ENCODE measurements around the gene MLX.

The MLX gene

GRCh38 chr17:42527932-42528331 lies 39.0 kb upstream of the MLX start:
- TF ChIP-seq GATA3 (IDR thresholded peaks at IDR 0.05; ENCODE audit: low read depth, low read length): no peak
- no peak for TF ChIP-seq GATA2 (IDR thresholded peaks at IDR 0.05; ENCODE audit: low read depth, low read length)

- TF ChIP-seq GATA3 (IDR thresholded peaks at IDR 0.05; ENCODE audit: low read depth, low read length) (no peak), GATA2 (IDR thresholded peaks at IDR 0.05; ENCODE audit: low read depth, low read length) (no peak)
Observed at GRCh38 chr17:42529061-42529460, 37.8 kb upstream of the MLX start.

GRCh38 chr17:42530952-42531454 lies 35.9 kb upstream of the MLX start:
- TF ChIP-seq GATA3 (IDR thresholded peaks at IDR 0.05; ENCODE audit: low read depth, low read length): no peak
- no peak for TF ChIP-seq GATA2 (IDR thresholded peaks at IDR 0.05; ENCODE audit: low read depth, low read length)

GRCh38 chr17:42531455-42532354 lies 35.2 kb upstream of the MLX start:
- peak; percentile 21; the same call in 1 of the 2 replicates for TF ChIP-seq GATA2 (IDR thresholded peaks at IDR 0.05; ENCODE audit: low read depth, low read length)
- TF ChIP-seq GATA3 (IDR thresholded peaks at IDR 0.05; ENCODE audit: low read depth, low read length): no peak

GRCh38 chr17:42535155-42536047 lies 31.5 kb upstream of the MLX start:
- no peak for TF ChIP-seq GATA2 (IDR thresholded peaks at IDR 0.05; ENCODE audit: low read depth, low read length)

GRCh38 chr17:42536048-42536371 lies 30.9 kb upstream of the MLX start, which contains the start of gene NAGLU:
NAGLU (plus strand) TSS chr17:42536241; CDS start chr17:42536273, 32 bp downstream.
- TF ChIP-seq GATA3 (IDR thresholded peaks at IDR 0.05; ENCODE audit: low read depth, low read length): no peak

- TF ChIP-seq GATA3 (IDR thresholded peaks at IDR 0.05; ENCODE audit: low read depth, low read length): no peak
- no peak for TF ChIP-seq GATA2 (IDR thresholded peaks at IDR 0.05; ENCODE audit: low read depth, low read length)
Observed at GRCh38 chr17:42536372-42537155, 30.3 kb upstream of the MLX start.

- TF ChIP-seq GATA3 (IDR thresholded peaks at IDR 0.05; ENCODE audit: low read depth, low read length): no peak
- TF ChIP-seq GATA2 (IDR thresholded peaks at IDR 0.05; ENCODE audit: low read depth, low read length): no peak
Observed at GRCh38 chr17:42537156-42537805, 29.6 kb upstream of the MLX start.

GRCh38 chr17:42537826-42538451 lies 29.0 kb upstream of the MLX start:
- no peak for TF ChIP-seq GATA2 (IDR thresholded peaks at IDR 0.05; ENCODE audit: low read depth, low read length)
- no peak for TF ChIP-seq GATA3 (IDR thresholded peaks at IDR 0.05; ENCODE audit: low read depth, low read length)

- TF ChIP-seq GATA2 (IDR thresholded peaks at IDR 0.05; ENCODE audit: low read depth, low read length) (no peak), GATA3 (IDR thresholded peaks at IDR 0.05; ENCODE audit: low read depth, low read length) (no peak)
Observed at GRCh38 chr17:42538482-42538881, 28.4 kb upstream of the MLX start.

GRCh38 chr17:42541041-42541833 lies 25.7 kb upstream of the MLX start:
- TF ChIP-seq GATA2 (IDR thresholded peaks at IDR 0.05; ENCODE audit: low read depth, low read length): no peak
